ENCODE results near the gene CNPY3.

- TF ChIP-seq CTCF (conservative IDR thresholded peaks at IDR 0.05 in 1 of 2, IDR thresholded peaks at IDR 0.05 in 1 of 2; ENCODE audit: low read depth in 1 of 2, low read length in 2 of 2) = no peak
- TF ChIP-seq EZH2 (IDR thresholded peaks at IDR 0.05; ENCODE audit: low read length, missing control alignments) = no peak
Measured at GRCh38 chr6:42987533-42988451, 58.5 kb downstream of the CNPY3 start.

Measured in fibroblast of lung (primary cell).